Esophagus muscularis mucosa (tissue), 4 donors: ENCODE data around the gene CD27. TPM values are rescaled to one million over a fixed set of nuclear protein-coding genes. Genes with fewer than 3 reads are reported as not detected.

Experiments
- DNase-seq: peaks from one replicate; pipeline ENCODE4 v3.0.0-alpha.2; 2017; ENCODE audit errors: extremely low spot score
- H3K27ac ChIP-seq, 4 donors: fragments of 200-600 bp; sonication (generic); replicated peaks in 1 of 4; 1 replicate in 3 of 4; 2 replicates in 1 of 4; pipeline ENCODE4 v1.5.1; 2016 to 2019; ENCODE audit warnings: mild to moderate bottlenecking in 1 of 4
- H3K27me3 ChIP-seq, 4 donors: fragments of 200-600 bp; sonication (generic); one replicate each; pipeline versions ENCODE4 v1.5.1 to v1.6.0; 2016 to 2019
- H3K36me3 ChIP-seq, 4 donors: fragments of 200-600 bp; sonication (generic); one replicate each; pipeline ENCODE4 v1.5.1; 2016 to 2019
- H3K4me1 ChIP-seq, 4 donors: fragments of 200-600 bp; sonication (generic); one replicate each; pipeline ENCODE4 v1.5.1; 2016 to 2019
- H3K4me3 ChIP-seq, 4 donors: fragments of 200-600 bp; sonication (generic); 1 replicate in 2 of 4; 2 replicates in 2 of 4; pipeline ENCODE4 v1.5.1; 2016 to 2019; ENCODE audit warnings: mild to moderate bottlenecking in 4 of 4, moderate library complexity in 1 of 4
- H3K9me3 ChIP-seq, 4 donors: fragments of 200-600 bp; sonication (generic); 1 replicate in 3 of 4; 2 replicates in 1 of 4; pipeline ENCODE4 v1.5.1; 2016 to 2019
- CTCF ChIP-seq, 3 experiments: fragments of 200-600 bp in 2 of 3; fragments of 450-650 bp in 1 of 3; sonication (generic) in 2 of 3; IDR thresholded peaks; one replicate each; pipeline ENCODE4 v1.5.1; 2017 to 2019; ENCODE audit warnings: antibody characterized with exemption in 3 of 3, mild to moderate bottlenecking in 2 of 3, moderate library complexity in 1 of 3
- EP300 ChIP-seq: sonication (generic); formaldehyde crosslinking; IDR thresholded peaks from one replicate; pipeline ENCODE4 v1.6.1; 2017; ENCODE audit warnings: antibody characterized with exemption
- POLR2A ChIP-seq: fragments of 450-650 bp; IDR thresholded peaks from one replicate; pipeline ENCODE4 v1.6.1; 2017; ENCODE audit warnings: antibody characterized with exemption, moderate library complexity, mild to moderate bottlenecking, low read depth
- POLR2AphosphoS5 ChIP-seq, 2 donors: sonication (generic); formaldehyde crosslinking; IDR thresholded peaks; one replicate each; pipeline ENCODE4 v1.6.1; 2017; ENCODE audit warnings: antibody characterized with exemption in 2 of 2
- WGBS: methylation state at CpG from one replicate; pipeline ENCODE4 v1.1.5; 2018; 5-methylcytosine and 5-hydroxymethylcytosine counted together
- intact Hi-C: fragments of 100-400 bp; cut with DNase I; formaldehyde crosslinking; loops from one replicate; pipeline ENCODE4 v1.15.1; 2023
- total RNA-seq, 4 donors: library from RNA; depleted of rRNA; stranded (reverse); fragments of >200 nt; gene quantifications; one replicate each; pipeline versions ENCODE4 v1.1.0 to v1.2.1, GENCODE V29; 2016

The CD27 gene
- total RNA-seq, 4 donors from 2014 or later, result 0.66 TPM; not detected in 3

GRCh38 chr12:6420364-6420763 is 24.4 kb upstream of the CD27 start:
- no peaks in the 10 kb centered on the region for H3K27me3 ChIP-seq
- peak overlapping the region in 3 of 4 donors; percentile 4 to 57 (median 53) for H3K27ac ChIP-seq
- no peak overlapping the region for H3K4me3 ChIP-seq
- no peak for DNase-seq
- H3K9me3 ChIP-seq, result no peaks in the 10 kb centered on the region
- peaks cover 0 to 24% (median 18%) of the 10 kb centered on the region in 4 donors for H3K4me1 ChIP-seq
- intact Hi-C loops, result loop anchor here (5.0 kb wide), 1 partner anchor 117 kb away; no protein-coding TSS in a partner anchor
- H3K36me3 ChIP-seq, result no peaks in the 10 kb centered on the region
- WGBS, result 51% methylated on average over 4 of the region's 4 CpGs
- no peak for TF ChIP-seq POLR2AphosphoS5 (IDR thresholded peaks at IDR 0.05)
- no peak for TF ChIP-seq EP300
- no peak for TF ChIP-seq CTCF (IDR thresholded peaks at IDR 0.05)
- TF ChIP-seq POLR2A, result no peak

- TF ChIP-seq CTCF (IDR thresholded peaks at IDR 0.05) (peak; percentile 89 to 97 (median 89)), POLR2A (no peak), POLR2AphosphoS5 (IDR thresholded peaks at IDR 0.05) (peak; percentile 73 to 95)
- intact Hi-C loops, result loop anchor here (2.0 to 5.0 kb wide), 3 partner anchors 43 to 114 kb away; no protein-coding TSS in a partner anchor
- Histone ChIP-seq H3K27me3 (no peaks in the 10 kb centered on the region), H3K36me3 (no peaks in the 10 kb centered on the region), H3K4me1 (peaks cover 0 to 24% (median 18%) of the 10 kb centered on the region in 4 donors), H3K27ac (peak overlapping the region; percentile 10 to 73 (median 43)), H3K9me3 (no peaks in the 10 kb centered on the region), H3K4me3 (no peak overlapping the region)
- DNase-seq, result no peak
- 15% methylated on average over 5 of the region's 9 CpGs for WGBS
Observed at GRCh38 chr12:6423267-6424007, 21.3 kb upstream of the CD27 start.

- Histone ChIP-seq H3K27me3 (no peaks in the 10 kb centered on the region), H3K27ac (peak overlapping the region; percentile 10 to 73 (median 43)), H3K4me1 (peaks cover 0 to 24% (median 18%) of the 10 kb centered on the region in 4 donors), H3K9me3 (no peaks in the 10 kb centered on the region), H3K36me3 (no peaks in the 10 kb centered on the region), H3K4me3 (no peak overlapping the region)
- TF ChIP-seq EP300 (no peak), POLR2A (no peak), POLR2AphosphoS5 (IDR thresholded peaks at IDR 0.05) (no peak), CTCF (IDR thresholded peaks at IDR 0.05) (no peak)
- no peak for DNase-seq
- intact Hi-C loops, result loop anchor here (5.0 kb wide), 1 partner anchor 113 kb away; no protein-coding TSS in a partner anchor
- WGBS, result 39% methylated on average over 6 of the region's 6 CpGs
Observed at GRCh38 chr12:6424008-6424347, 20.8 kb upstream of the CD27 start.

GRCh38 chr12:6424866-6425265 is 19.9 kb upstream of the CD27 start:
- DNase-seq, result no peak
- H3K27me3 ChIP-seq, result no peaks in the 10 kb centered on the region
- intact Hi-C loops, result loop anchor here (5.0 kb wide), 1 partner anchor 112 kb away; no protein-coding TSS in a partner anchor
- peaks cover under 1 to 25% (median 21%) of the 10 kb centered on the region in 4 donors for H3K4me1 ChIP-seq
- 77% methylated on average over 8 of the region's 8 CpGs for WGBS
- no peak overlapping the region for H3K27ac ChIP-seq
- TF ChIP-seq EP300, result no peak
- no peak for TF ChIP-seq CTCF (IDR thresholded peaks at IDR 0.05)
- no peak for TF ChIP-seq POLR2AphosphoS5 (IDR thresholded peaks at IDR 0.05)
- TF ChIP-seq POLR2A, result no peak
- no peaks in the 10 kb centered on the region for H3K9me3 ChIP-seq
- no peaks in the 10 kb centered on the region for H3K36me3 ChIP-seq
- H3K4me3 ChIP-seq, result no peak overlapping the region
